IPS-20b (cell line): ENCODE data around the gene CADPS.

Experiments used
- H3K27ac ChIP-seq: one replicate; pipeline ENCODE4 v1.5.1; 2013; ENCODE audit warnings: low read length
- H3K27me3 ChIP-seq: 2 replicates; pipeline ENCODE4 v1.6.1; 2013; ENCODE audit warnings: mild to moderate bottlenecking, low read length, inconsistent platforms; ENCODE audit not compliant: insufficient read depth
- H3K36me3 ChIP-seq: 2 replicates; pipeline ENCODE4 v1.6.1; 2013; ENCODE audit warnings: low read depth, mild to moderate bottlenecking, inconsistent platforms, low read length, moderate library complexity; ENCODE audit not compliant: insufficient read depth
- H3K4me1 ChIP-seq: 2 replicates; pipeline ENCODE4 v1.6.1; 2013; ENCODE audit warnings: mild to moderate bottlenecking, control low read depth, inconsistent platforms, low read length, moderate library complexity; ENCODE audit not compliant: insufficient read depth
- H3K4me3 ChIP-seq: 2 replicates; pipeline ENCODE4 v1.5.1; 2013; ENCODE audit warnings: mild to moderate bottlenecking, low read length, inconsistent platforms
- H3K9ac ChIP-seq: 2 replicates; pipeline ENCODE4 v1.6.1; 2013; ENCODE audit warnings: low read depth, mild to moderate bottlenecking, inconsistent platforms, low read length, moderate library complexity
- H3K9me3 ChIP-seq: 2 replicates; pipeline ENCODE4 v1.6.1; 2013; ENCODE audit warnings: mild to moderate bottlenecking, low read depth, low read length, inconsistent platforms; ENCODE audit not compliant: insufficient read depth

The CADPS gene

GRCh38 chr3:62724503-62724902 is 150.7 kb downstream of the CADPS start:
- Histone ChIP-seq H3K27ac (no peak overlapping the region), H3K9ac (no peak overlapping the region), H3K36me3 (no peaks in the 10 kb centered on the region), H3K27me3 (no peaks in the 10 kb centered on the region), H3K4me1 (peaks cover 19% of the 10 kb centered on the region), H3K4me3 (no peak overlapping the region), H3K9me3 (no peaks in the 10 kb centered on the region)

GRCh38 chr3:62723914-62724217 is 151.3 kb downstream of the CADPS start:
- no peaks in the 10 kb centered on the region for H3K27me3 ChIP-seq
- H3K36me3 ChIP-seq, result no peaks in the 10 kb centered on the region
- no peaks in the 10 kb centered on the region for H3K9me3 ChIP-seq
- no peak overlapping the region for H3K9ac ChIP-seq
- H3K4me1 ChIP-seq, result peaks cover 19% of the 10 kb centered on the region
- no peak overlapping the region for H3K4me3 ChIP-seq
- H3K27ac ChIP-seq, result no peak overlapping the region

GRCh38 chr3:62723166-62723913 is 151.9 kb downstream of the CADPS start:
- H3K27ac ChIP-seq, result no peak overlapping the region
- H3K9me3 ChIP-seq, result no peaks in the 10 kb centered on the region
- no peak overlapping the region for H3K9ac ChIP-seq
- peaks cover 24% of the 10 kb centered on the region for H3K4me1 ChIP-seq
- H3K36me3 ChIP-seq, result no peaks in the 10 kb centered on the region
- no peaks in the 10 kb centered on the region for H3K27me3 ChIP-seq
- H3K4me3 ChIP-seq, result 0 out of 2 replicates have a peak overlapping the region, but pooled peaks have one; percentile 27

- peaks cover 23% of the 10 kb centered on the region for H3K4me1 ChIP-seq
- no peak overlapping the region for H3K27ac ChIP-seq
- no peaks in the 10 kb centered on the region for H3K27me3 ChIP-seq
- H3K36me3 ChIP-seq, result no peaks in the 10 kb centered on the region
- no peak overlapping the region for H3K9ac ChIP-seq
- no peak overlapping the region for H3K4me3 ChIP-seq
- no peaks in the 10 kb centered on the region for H3K9me3 ChIP-seq
Measured at GRCh38 chr3:62722344-62722743, 152.9 kb downstream of the CADPS start.

GRCh38 chr3:62718515-62719320 is 156.5 kb downstream of the CADPS start:
- H3K9me3 ChIP-seq, result no peaks in the 10 kb centered on the region
- H3K27ac ChIP-seq, result no peak overlapping the region
- H3K4me3 ChIP-seq, result no peak overlapping the region
- H3K9ac ChIP-seq, result no peak overlapping the region
- no peaks in the 10 kb centered on the region for H3K27me3 ChIP-seq
- H3K4me1 ChIP-seq, result peaks cover 10% of the 10 kb centered on the region; the same call in 1 of the 2 replicates
- H3K36me3 ChIP-seq, result no peaks in the 10 kb centered on the region

GRCh38 chr3:62718011-62718410 is 157.2 kb downstream of the CADPS start:
- Histone ChIP-seq H3K27ac (no peak overlapping the region), H3K9me3 (no peaks in the 10 kb centered on the region), H3K36me3 (no peaks in the 10 kb centered on the region), H3K27me3 (no peaks in the 10 kb centered on the region), H3K4me1 (peaks cover 8% of the 10 kb centered on the region; the same call in 1 of the 2 replicates), H3K9ac (no peak overlapping the region), H3K4me3 (no peak overlapping the region)

GRCh38 chr3:62712746-62713145 is 162.5 kb downstream of the CADPS start:
- no peaks in the 10 kb centered on the region for H3K9me3 ChIP-seq
- H3K27me3 ChIP-seq, result no peaks in the 10 kb centered on the region
- no peak overlapping the region for H3K9ac ChIP-seq
- H3K4me3 ChIP-seq, result no peak overlapping the region
- no peak overlapping the region for H3K27ac ChIP-seq
- no peaks in the 10 kb centered on the region for H3K36me3 ChIP-seq
- H3K4me1 ChIP-seq, result peaks cover 20% of the 10 kb centered on the region

GRCh38 chr3:62710751-62711150 is 164.5 kb downstream of the CADPS start:
- H3K27me3 ChIP-seq, result no peaks in the 10 kb centered on the region
- no peak overlapping the region for H3K9ac ChIP-seq
- H3K9me3 ChIP-seq, result no peaks in the 10 kb centered on the region
- no peak overlapping the region for H3K4me3 ChIP-seq
- no peak overlapping the region for H3K27ac ChIP-seq
- H3K4me1 ChIP-seq, result peaks cover 20% of the 10 kb centered on the region
- H3K36me3 ChIP-seq, result no peaks in the 10 kb centered on the region

GRCh38 chr3:62708638-62709373 is 166.4 kb downstream of the CADPS start:
- peaks cover 25% of the 10 kb centered on the region for H3K4me1 ChIP-seq
- H3K9ac ChIP-seq, result no peak overlapping the region
- no peak overlapping the region for H3K4me3 ChIP-seq
- H3K27me3 ChIP-seq, result no peaks in the 10 kb centered on the region
- no peak overlapping the region for H3K27ac ChIP-seq
- no peaks in the 10 kb centered on the region for H3K36me3 ChIP-seq
- H3K9me3 ChIP-seq, result no peaks in the 10 kb centered on the region

GRCh38 chr3:62705721-62706120 is 169.5 kb downstream of the CADPS start:
- no peaks in the 10 kb centered on the region for H3K9me3 ChIP-seq
- H3K36me3 ChIP-seq, result no peaks in the 10 kb centered on the region
- H3K4me3 ChIP-seq, result no peak overlapping the region
- no peak overlapping the region for H3K27ac ChIP-seq
- H3K4me1 ChIP-seq, result peaks cover 17% of the 10 kb centered on the region
- no peaks in the 10 kb centered on the region for H3K27me3 ChIP-seq
- no peak overlapping the region for H3K9ac ChIP-seq

GRCh38 chr3:62703451-62704167 is 171.6 kb downstream of the CADPS start:
- Histone ChIP-seq H3K4me3 (no peak overlapping the region), H3K9ac (no peak overlapping the region), H3K4me1 (peaks cover 8% of the 10 kb centered on the region), H3K9me3 (no peaks in the 10 kb centered on the region), H3K27ac (no peak overlapping the region), H3K27me3 (no peaks in the 10 kb centered on the region), H3K36me3 (no peaks in the 10 kb centered on the region)
